Mesodermal cell (in vitro differentiated cells): Measurements from ENCODE around the gene ATP4A.
"Not testable (repeated sequence)": the region's sequence is repeated elsewhere in the genome, so short reads cannot be mapped to it uniquely, and the experiment has no call there.

ENCODE experiments used
- H3K27ac ChIP-seq: 2 replicates; pipeline ENCODE4 v1.7.0; 2013; ENCODE audit warnings: mild to moderate bottlenecking, low read depth, low read length, moderate library complexity; ENCODE audit not compliant: severe bottlenecking
- H3K36me3 ChIP-seq: 2 replicates; pipeline ENCODE4 v1.7.1; 2013; ENCODE audit warnings: mild to moderate bottlenecking, low read length, moderate library complexity; ENCODE audit not compliant: control insufficient read depth, insufficient read depth
- H3K4me1 ChIP-seq: one replicate; pipeline ENCODE4 v1.7.1; 2013; ENCODE audit warnings: mild to moderate bottlenecking, low read length; ENCODE audit not compliant: insufficient read depth, control insufficient read depth, poor library complexity, severe bottlenecking
- H3K4me3 ChIP-seq: 2 replicates; pipeline ENCODE4 v1.7.0; 2013; ENCODE audit warnings: low read length, control low read depth, mild to moderate bottlenecking; ENCODE audit not compliant: insufficient read depth, poor library complexity, severe bottlenecking; ENCODE audit errors: extremely low read depth
- H3K9me3 ChIP-seq: 2 replicates; pipeline ENCODE4 v1.7.1; 2013; ENCODE audit warnings: mild to moderate bottlenecking, low read length, moderate library complexity; ENCODE audit not compliant: control insufficient read depth
- WGBS, 2 experiments: methylation state at CpG; one replicate each; pipeline ENCODE4 v1.1.5; 2013; ENCODE audit warnings: missing lambda C conversion rate in 2 of 2; ENCODE audit not compliant: insufficient coverage in 2 of 2; 5-methylcytosine and 5-hydroxymethylcytosine counted together

The ATP4A gene

GRCh38 chr19:35595928-35596327 lies 32.5 kb upstream of the ATP4A start:
- Histone ChIP-seq H3K4me1 (no peaks in the 10 kb centered on the region), H3K4me3 (no peak overlapping the region), H3K9me3 (no peaks in the 10 kb centered on the region), H3K36me3 (no peaks in the 10 kb centered on the region), H3K27ac (no peak overlapping the region)
- WGBS, 2 experiments: 100% methylated on average over 1 of the region's 1 CpG; no CpG with 5 or more reads in 1 of the 2 experiments

GRCh38 chr19:35595026-35595425 lies 31.6 kb upstream of the ATP4A start:
- not testable (repeated sequence) for H3K4me3 ChIP-seq, H3K27ac ChIP-seq, H3K9me3 ChIP-seq, H3K36me3 ChIP-seq, H3K4me1 ChIP-seq
- 83 to 92% methylated on average over 2 to 3 of the region's 3 CpGs for WGBS, 2 experiments

GRCh38 chr19:35592226-35592625 lies 28.8 kb upstream of the ATP4A start:
- no peak overlapping the region for H3K4me3 ChIP-seq
- WGBS, 2 experiments: 29 to 39% methylated on average over 7 to 8 of the region's 8 CpGs
- H3K36me3 ChIP-seq: no peaks in the 10 kb centered on the region
- no peaks in the 10 kb centered on the region for H3K9me3 ChIP-seq
- no peak overlapping the region for H3K27ac ChIP-seq
- H3K4me1 ChIP-seq: no peaks in the 10 kb centered on the region

GRCh38 chr19:35590875-35591274 lies 27.4 kb upstream of the ATP4A start:
- WGBS, 2 experiments: 92 to 100% methylated on average over 1 to 2 of the region's 3 CpGs
- H3K4me1 ChIP-seq: no peaks in the 10 kb centered on the region
- no peak overlapping the region for H3K27ac ChIP-seq
- no peak overlapping the region for H3K4me3 ChIP-seq
- no peaks in the 10 kb centered on the region for H3K36me3 ChIP-seq
- H3K9me3 ChIP-seq: no peaks in the 10 kb centered on the region

GRCh38 chr19:35587321-35587720 lies 23.9 kb upstream of the ATP4A start:
- 80% methylated on average over 1 of the region's 1 CpG; no CpG with 5 or more reads in 1 of the 2 experiments for WGBS, 2 experiments
- H3K4me3 ChIP-seq: no peak overlapping the region
- H3K4me1 ChIP-seq: no peaks in the 10 kb centered on the region
- no peak overlapping the region for H3K27ac ChIP-seq
- no peaks in the 10 kb centered on the region for H3K36me3 ChIP-seq
- no peaks in the 10 kb centered on the region for H3K9me3 ChIP-seq

GRCh38 chr19:35585848-35586247 lies 22.4 kb upstream of the ATP4A start, which contains the start of gene PMIS2:
TSS of gene PMIS2 (plus strand) at chr19:35586173. CDS start at chr19:35586260, 87 bp downstream.
- Histone ChIP-seq H3K36me3 (no peaks in the 10 kb centered on the region), H3K4me1 (no peaks in the 10 kb centered on the region), H3K27ac (no peak within 1 kb of the TSS), H3K4me3 (no peak within 1 kb of the TSS), H3K9me3 (no peaks in the 10 kb centered on the region)
- WGBS, 2 experiments: 82 to 90% methylated on average over 7 to 11 of the region's 16 CpGs

- no peak overlapping the region for H3K27ac ChIP-seq
- peaks cover 3% of the 10 kb centered on the region for H3K9me3 ChIP-seq
- no peaks in the 10 kb centered on the region for H3K36me3 ChIP-seq
- WGBS, 2 experiments: 86% methylated on average over 1 of the region's 1 CpG; no CpG with 5 or more reads in 1 of the 2 experiments
- H3K4me1 ChIP-seq: no peaks in the 10 kb centered on the region
- no peak overlapping the region for H3K4me3 ChIP-seq
Observed at GRCh38 chr19:35582760-35583159, 19.3 kb upstream of the ATP4A start.

- 74 to 76% methylated on average over 5 of the region's 7 CpGs for whole genome bisulfite sequencing, 2 experiments
- Histone ChIP-seq H3K4me3 (no peak overlapping the region), H3K27ac (no peak overlapping the region), H3K9me3 (peaks cover 23% of the 10 kb centered on the region), H3K36me3 (no peaks in the 10 kb centered on the region), H3K4me1 (no peaks in the 10 kb centered on the region)
Observed at GRCh38 chr19:35578707-35579106, 15.2 kb upstream of the ATP4A start.

GRCh38 chr19:35577918-35578317 lies 14.5 kb upstream of the ATP4A start:
- no CpG with 5 or more reads among the region's 1 CpG for WGBS, 2 experiments
- Histone ChIP-seq H3K4me3 (no peak overlapping the region), H3K4me1 (no peaks in the 10 kb centered on the region), H3K36me3 (no peaks in the 10 kb centered on the region), H3K27ac (no peak overlapping the region), H3K9me3 (peaks cover 23% of the 10 kb centered on the region)

- no peak overlapping the region for H3K4me3 ChIP-seq
- no peaks in the 10 kb centered on the region for H3K4me1 ChIP-seq
- H3K27ac ChIP-seq: no peak overlapping the region
- no peaks in the 10 kb centered on the region for H3K36me3 ChIP-seq
- 71 to 88% methylated on average over 1 of the region's 1 CpG for WGBS, 2 experiments
- H3K9me3 ChIP-seq: peaks cover 12% of the 10 kb centered on the region
Observed at GRCh38 chr19:35571406-35571965, 8.0 kb upstream of the ATP4A start.

GRCh38 chr19:35569281-35569781 lies 5.9 kb upstream of the ATP4A start:
- Histone ChIP-seq H3K4me3 (no peak overlapping the region), H3K36me3 (no peaks in the 10 kb centered on the region), H3K9me3 (no peaks in the 10 kb centered on the region), H3K27ac (no peak overlapping the region), H3K4me1 (no peaks in the 10 kb centered on the region)
- 43 to 77% methylated on average over 2 to 3 of the region's 5 CpGs for WGBS, 2 experiments
